Fibroblast of gingiva (primary cell): Measurements from ENCODE around the gene CYP8B1.

Source experiments
- DNase-seq: peaks from one replicate; pipeline ENCODE4 v3.0.0-alpha.2; 2011; ENCODE audit warnings: low read depth

CYP8B1 gene

GRCh38 chr3:42826141-42826540 lies 49.5 kb downstream of the CYP8B1 start:
- no peak for DNase-seq

- DNase-seq, result no peak
These were observed 52.3 kb downstream of the CYP8B1 start for GRCh38 chr3:42823351-42823750.

- no peak for DNase-seq
These were observed 52.9 kb downstream of the CYP8B1 start for GRCh38 chr3:42822828-42823227.
